ENCODE measurements around the gene GPR75. TPM values are rescaled to one million over a fixed set of nuclear protein-coding genes. Genes with fewer than 3 reads are reported as not detected.
A peak's percentile ranks its signal among the peaks of the same experiment; 100 is the strongest.

GPR75 gene
- total and polyA plus RNA-seq, 12 donors, result 0.32 to 2.1 (median 0.96) TPM

DNA sequence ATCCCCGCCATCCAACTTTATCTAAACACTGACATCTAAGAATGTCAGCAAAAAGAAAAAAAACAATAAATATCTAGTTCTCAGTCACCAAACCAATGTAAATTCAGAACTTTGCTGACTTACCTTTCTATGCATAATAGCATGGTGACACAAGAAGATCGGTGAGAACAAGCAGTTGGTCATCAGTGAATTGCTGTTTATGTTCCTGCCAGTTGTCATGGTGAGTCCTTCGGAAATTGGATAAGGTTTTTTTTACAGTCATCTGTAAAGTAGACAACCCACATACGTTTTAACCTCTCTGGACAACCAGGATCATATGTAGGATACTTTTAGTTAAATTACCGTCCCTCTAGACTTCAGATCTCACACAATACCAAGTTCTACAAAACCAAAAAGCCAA, 6.2 kb upstream of the GPR75 start:
- Histone ChIP-seq H3K4me3 (no peak overlapping the region), H3K36me3 (peaks cover 0 to 96% (median 19%) of the 10 kb centered on the region in 9 donors), H3K4me1 (peaks cover 0 to 4% (median 0%) of the 10 kb centered on the region in 9 donors), H3K27me3 (no peaks in the 10 kb centered on the region), H3K27ac (peak overlapping the region in 1 of 10 donors; percentile 29), H3K9me3 (no peaks in the 10 kb centered on the region)
- ATAC-seq (peak in 1 of 8 donors; percentile 46), DNase-seq (no peak)
- 78 to 80% methylated on average over 5 of the region's 5 CpGs for WGBS, 2 donors
- intact Hi-C loops (cut with DNase I), result no loop called here
- TF ChIP-seq, protein P1, sequence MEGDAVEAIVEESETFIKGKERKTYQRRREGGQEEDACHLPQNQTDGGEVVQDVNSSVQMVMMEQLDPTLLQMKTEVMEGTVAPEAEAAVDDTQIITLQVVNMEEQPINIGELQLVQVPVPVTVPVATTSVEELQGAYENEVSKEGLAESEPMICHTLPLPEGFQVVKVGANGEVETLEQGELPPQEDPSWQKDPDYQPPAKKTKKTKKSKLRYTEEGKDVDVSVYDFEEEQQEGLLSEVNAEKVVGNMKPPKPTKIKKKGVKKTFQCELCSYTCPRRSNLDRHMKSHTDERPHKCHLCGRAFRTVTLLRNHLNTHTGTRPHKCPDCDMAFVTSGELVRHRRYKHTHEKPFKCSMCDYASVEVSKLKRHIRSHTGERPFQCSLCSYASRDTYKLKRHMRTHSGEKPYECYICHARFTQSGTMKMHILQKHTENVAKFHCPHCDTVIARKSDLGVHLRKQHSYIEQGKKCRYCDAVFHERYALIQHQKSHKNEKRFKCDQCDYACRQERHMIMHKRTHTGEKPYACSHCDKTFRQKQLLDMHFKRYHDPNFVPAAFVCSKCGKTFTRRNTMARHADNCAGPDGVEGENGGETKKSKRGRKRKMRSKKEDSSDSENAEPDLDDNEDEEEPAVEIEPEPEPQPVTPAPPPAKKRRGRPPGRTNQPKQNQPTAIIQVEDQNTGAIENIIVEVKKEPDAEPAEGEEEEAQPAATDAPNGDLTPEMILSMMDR (IDR thresholded peaks at IDR 0.05), result no peak

DNA sequence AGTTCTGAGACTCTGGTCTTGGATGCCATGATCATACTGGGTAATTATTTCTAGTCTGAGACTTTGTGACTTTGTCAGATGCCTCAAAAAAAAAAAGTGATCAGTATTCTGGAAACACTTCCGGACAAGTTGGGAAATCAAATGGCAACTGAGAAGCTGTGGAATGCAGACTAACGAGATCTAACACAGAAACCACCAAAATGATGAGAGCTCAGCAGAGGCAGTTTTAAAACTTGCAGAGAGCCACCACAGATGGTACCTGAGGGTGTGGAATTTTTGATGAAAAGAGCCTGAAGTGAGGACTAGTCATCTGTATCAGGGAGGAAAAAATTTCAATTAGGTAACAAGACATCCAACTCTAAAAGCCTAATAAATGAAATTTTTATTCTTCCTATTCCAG, 5.5 kb upstream of the GPR75 start:
- 89 to 96% methylated on average over 2 of the region's 2 CpGs for WGBS, 2 donors
- Histone ChIP-seq H3K27me3 (no peaks in the 10 kb centered on the region), H3K27ac (peak overlapping the region in 1 of 10 donors; percentile 2), H3K36me3 (peaks cover 0 to 89% (median 15%) of the 10 kb centered on the region in 9 donors), H3K4me1 (peaks cover 0 to 4% (median 0%) of the 10 kb centered on the region in 9 donors), H3K9me3 (no peaks in the 10 kb centered on the region), H3K4me3 (no peak overlapping the region)
- no peak for ATAC-seq
- DNase-seq, result no peak
- TF ChIP-seq, protein P1 (IDR thresholded peaks at IDR 0.05), result no peak
- intact Hi-C loops (cut with DNase I), result no loop called here

DNA sequence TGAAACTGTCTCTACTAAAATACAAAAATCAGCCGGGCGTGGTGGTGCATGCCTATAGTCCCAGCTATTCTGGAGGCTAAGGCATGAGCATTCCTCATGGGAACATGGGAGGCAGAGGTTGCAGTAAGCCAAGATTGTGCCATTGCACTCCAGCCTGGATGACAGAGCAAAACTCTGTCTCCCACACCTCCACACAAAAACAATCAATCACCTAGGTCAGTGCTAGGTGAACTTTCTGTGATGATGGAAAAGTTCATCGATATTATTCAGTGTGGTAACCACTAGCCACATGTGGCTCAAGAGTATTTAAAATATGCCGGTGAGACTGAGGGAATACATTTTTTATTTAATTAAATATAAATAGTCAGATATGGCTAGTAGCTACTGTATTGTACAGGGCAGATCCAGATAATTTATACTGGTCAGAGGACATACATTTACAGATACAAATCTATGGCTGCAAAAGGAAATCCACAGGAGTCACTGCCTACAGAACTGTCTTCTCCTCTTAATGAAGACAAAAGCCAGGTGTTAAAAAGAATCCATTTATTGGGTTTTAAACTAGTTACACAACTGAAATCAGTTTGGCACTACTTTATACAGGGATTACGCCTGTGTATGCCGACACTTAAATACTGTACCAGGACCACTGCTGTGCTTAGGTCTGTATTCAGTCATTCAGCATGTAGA, 3.9 kb upstream of the GPR75 start:
- peak in 1 of 8 donors; percentile 20 for ATAC-seq
- WGBS, 2 donors, result 96 to 98% methylated on average over 6 of the region's 6 CpGs
- peak overlapping the region in 1 of 10 donors; percentile 39 for H3K27ac ChIP-seq

DNA sequence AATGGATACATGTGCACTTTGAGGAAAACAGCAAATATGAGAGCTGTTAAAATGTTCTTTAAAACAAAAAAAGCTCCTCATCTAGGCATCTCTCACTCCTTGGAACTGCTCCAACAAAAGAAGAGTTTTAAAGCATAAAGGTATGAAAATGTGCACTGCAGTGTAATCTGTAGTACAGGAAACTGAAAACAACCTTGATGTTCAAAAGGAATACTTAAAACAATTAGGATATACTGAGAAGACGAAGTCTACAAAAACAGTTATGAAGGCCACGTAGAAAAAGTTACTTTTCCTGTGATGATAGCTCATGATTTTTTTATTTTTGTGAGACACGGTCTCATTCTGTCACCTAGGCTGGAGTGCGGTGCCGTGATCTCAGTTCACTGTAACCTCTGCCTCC, 2.1 kb upstream of the GPR75 start:
- no peak for ATAC-seq
- Histone ChIP-seq H3K4me1 (peaks cover 0 to 7% (median 3%) of the 10 kb centered on the region in 9 donors), H3K4me3 (no peak overlapping the region), H3K27ac (no peak overlapping the region), H3K9me3 (no peaks in the 10 kb centered on the region), H3K36me3 (peaks cover 0 to 62% (median 8%) of the 10 kb centered on the region in 9 donors), H3K27me3 (no peaks in the 10 kb centered on the region)
- WGBS, 2 donors, result 91 to 95% methylated on average over 5 of the region's 5 CpGs
- no peak for DNase-seq
- intact Hi-C loops (cut with DNase I), result no loop called here
- TF ChIP-seq, protein P1 (IDR thresholded peaks at IDR 0.05), result no peak

More for the DNA sequence above, 3.9 kb upstream of the GPR75 start:
- no peak for DNase-seq
- Histone ChIP-seq H3K4me1 (peaks cover 0 to 7% (median 3%) of the 10 kb centered on the region in 9 donors), H3K9me3 (no peaks in the 10 kb centered on the region), H3K27me3 (no peaks in the 10 kb centered on the region), H3K36me3 (peaks cover 0 to 78% (median 14%) of the 10 kb centered on the region in 9 donors), H3K4me3 (no peak overlapping the region)
- intact Hi-C loops (cut with DNase I), result no loop called here
- TF ChIP-seq, protein P1 (IDR thresholded peaks at IDR 0.05), result no peak

All from heart right ventricle (tissue), 16 donors.